Esophagus squamous epithelium (tissue), 4 donors: ENCODE results near the gene KMT2E.

ENCODE experiments used
- POLR2A ChIP-seq, 4 donors: fragments of 450-650 bp; IDR thresholded peaks; one replicate each; pipeline ENCODE4 v1.6.1; 2017; ENCODE audit warnings: antibody characterized with exemption in 4 of 4, mild to moderate bottlenecking in 4 of 4, moderate library complexity in 3 of 4
- TF ChIP-seq, protein P1 (sequence below), 6 experiments: fragments of 450-650 bp in 4 of 6; fragments of 200-600 bp in 2 of 6; sonication (generic) in 2 of 6; IDR thresholded peaks; one replicate each; pipeline ENCODE4 v1.5.1; 2016 to 2019; ENCODE audit warnings: antibody characterized with exemption in 6 of 6, mild to moderate bottlenecking in 4 of 6, moderate library complexity in 4 of 6

DNA sequence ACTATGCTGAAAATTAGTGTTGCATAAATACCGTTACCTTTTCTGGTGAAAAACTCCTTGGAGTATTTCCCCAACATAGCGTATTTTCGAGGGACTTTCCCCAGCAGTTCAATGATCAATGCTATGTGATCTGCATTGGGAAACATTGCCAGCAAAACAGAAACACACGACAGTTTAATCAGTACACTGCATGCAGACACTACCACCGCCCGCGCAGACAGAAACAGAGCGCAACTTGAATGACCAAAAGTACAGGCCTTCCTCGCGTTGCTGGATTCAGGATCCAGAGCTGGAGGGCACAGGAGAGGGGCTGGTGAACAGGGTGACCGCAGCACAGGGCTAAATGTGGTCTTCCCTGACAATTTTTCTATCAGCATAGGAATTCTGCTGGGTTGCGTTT is 111.7 kb downstream of the KMT2E start:
- TF ChIP-seq, protein P1, sequence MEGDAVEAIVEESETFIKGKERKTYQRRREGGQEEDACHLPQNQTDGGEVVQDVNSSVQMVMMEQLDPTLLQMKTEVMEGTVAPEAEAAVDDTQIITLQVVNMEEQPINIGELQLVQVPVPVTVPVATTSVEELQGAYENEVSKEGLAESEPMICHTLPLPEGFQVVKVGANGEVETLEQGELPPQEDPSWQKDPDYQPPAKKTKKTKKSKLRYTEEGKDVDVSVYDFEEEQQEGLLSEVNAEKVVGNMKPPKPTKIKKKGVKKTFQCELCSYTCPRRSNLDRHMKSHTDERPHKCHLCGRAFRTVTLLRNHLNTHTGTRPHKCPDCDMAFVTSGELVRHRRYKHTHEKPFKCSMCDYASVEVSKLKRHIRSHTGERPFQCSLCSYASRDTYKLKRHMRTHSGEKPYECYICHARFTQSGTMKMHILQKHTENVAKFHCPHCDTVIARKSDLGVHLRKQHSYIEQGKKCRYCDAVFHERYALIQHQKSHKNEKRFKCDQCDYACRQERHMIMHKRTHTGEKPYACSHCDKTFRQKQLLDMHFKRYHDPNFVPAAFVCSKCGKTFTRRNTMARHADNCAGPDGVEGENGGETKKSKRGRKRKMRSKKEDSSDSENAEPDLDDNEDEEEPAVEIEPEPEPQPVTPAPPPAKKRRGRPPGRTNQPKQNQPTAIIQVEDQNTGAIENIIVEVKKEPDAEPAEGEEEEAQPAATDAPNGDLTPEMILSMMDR (IDR thresholded peaks at IDR 0.05) = no peak
- TF ChIP-seq POLR2A (IDR thresholded peaks at IDR 0.05) = no peak
